CD14-positive monocyte (primary cell): ENCODE measurements around the gene TNNI2. TPM values are rescaled to one million over a fixed set of nuclear protein-coding genes. Genes with fewer than 3 reads are reported as not detected.

Source experiments
- DNase-seq, 3 donors: peaks; one replicate each; pipeline ENCODE4 v3.0.0-alpha.2; 2011 to 2022
- H2AFZ ChIP-seq: 2 replicates; pipeline ENCODE4 v1.6.0; 2012; ENCODE audit warnings: mild to moderate bottlenecking, low read depth, low read length, inconsistent platforms; ENCODE audit not compliant: insufficient read depth, poor library complexity, severe bottlenecking
- H3K27ac ChIP-seq, 2 donors: 1 replicate in 1 of 2; 2 replicates in 1 of 2; pipeline ENCODE4 v1.5.1; 2012 to 2013; ENCODE audit warnings: low read length in 2 of 2, control low read depth in 1 of 2, inconsistent platforms in 1 of 2, low read depth in 1 of 2, mild to moderate bottlenecking in 1 of 2
- H3K27me3 ChIP-seq, 2 donors: one replicate each; pipeline versions ENCODE4 v1.6.0 to v1.6.1; 2011 to 2013; ENCODE audit warnings: low read length in 2 of 2; ENCODE audit not compliant: control insufficient read depth in 2 of 2, insufficient read depth in 2 of 2
- H3K36me3 ChIP-seq, 2 donors: replicated peaks in 1 of 2; 1 replicate in 1 of 2; 2 replicates in 1 of 2; pipeline versions ENCODE4 v1.5.1 to v1.6.1; 2012 to 2013; ENCODE audit warnings: low read length in 2 of 2, control low read depth in 1 of 2, inconsistent platforms in 1 of 2, mild to moderate bottlenecking in 1 of 2; ENCODE audit not compliant: insufficient read depth in 2 of 2, control insufficient read depth in 1 of 2
- H3K4me1 ChIP-seq, 2 donors: 1 replicate in 1 of 2; 2 replicates in 1 of 2; pipeline versions ENCODE4 v1.5.1 to v1.6.1; 2012 to 2013; ENCODE audit warnings: low read length in 2 of 2, control low read depth in 1 of 2, inconsistent platforms in 1 of 2, mild to moderate bottlenecking in 1 of 2, moderate library complexity in 1 of 2; ENCODE audit not compliant: insufficient read depth in 2 of 2, control insufficient read depth in 1 of 2
- H3K4me2 ChIP-seq: replicated peaks from 2 replicates; pipeline ENCODE3; 2012; ENCODE audit warnings: low read length, moderate library complexity, mild to moderate bottlenecking; ENCODE audit not compliant: poor library complexity, severe bottlenecking; ENCODE audit errors: extremely low read depth
- H3K4me3 ChIP-seq, 3 experiments: fragments of 200-600 bp in 1 of 3; sonication (generic) in 1 of 3; replicated peaks in 1 of 3; 1 replicate in 2 of 3; 2 replicates in 1 of 3; pipeline ENCODE4 v1.5.1; 2011 to 2013; ENCODE audit warnings: low read length in 3 of 3, mild to moderate bottlenecking in 3 of 3, control low read depth in 2 of 3, low read depth in 2 of 3, inconsistent platforms in 1 of 3, moderate library complexity in 1 of 3
- H3K79me2 ChIP-seq: 2 replicates; pipeline ENCODE4 v1.6.0; 2012; ENCODE audit warnings: mild to moderate bottlenecking, control low read depth, inconsistent platforms, low read length, moderate library complexity; ENCODE audit not compliant: insufficient read depth
- H3K9ac ChIP-seq: 2 replicates; pipeline ENCODE4 v1.6.0; 2017; ENCODE audit warnings: low read length, mild to moderate bottlenecking; ENCODE audit not compliant: insufficient read depth, poor library complexity, severe bottlenecking
- H3K9me3 ChIP-seq, 2 donors: replicated peaks in 1 of 2; 1 replicate in 1 of 2; 2 replicates in 1 of 2; pipeline versions ENCODE4 v1.5.1 to v1.6.1; 2012 to 2013; ENCODE audit warnings: low read length in 2 of 2, control low read depth in 1 of 2; ENCODE audit not compliant: control insufficient read depth in 1 of 2, insufficient read depth in 1 of 2
- H4K20me1 ChIP-seq: 2 replicates; pipeline ENCODE4 v1.6.0; 2012; ENCODE audit warnings: mild to moderate bottlenecking, low read length, control low read depth, moderate library complexity; ENCODE audit not compliant: insufficient read depth
- H3K27ac Mint-ChIP-seq, 7 donors: one replicate each; pipeline ENCODE4 v1.8.0; 2020; ENCODE audit warnings: mild to moderate bottlenecking in 7 of 7, mixed read lengths in 7 of 7, moderate library complexity in 6 of 7, inconsistent platforms in 2 of 7
- H3K27me3 Mint-ChIP-seq, 3 donors: one replicate each; pipeline ENCODE4 v1.8.0; 2021 to 2022; ENCODE audit warnings: low read depth in 3 of 3, mild to moderate bottlenecking in 3 of 3, mixed read lengths in 3 of 3, moderate library complexity in 3 of 3, inconsistent platforms in 1 of 3
- H3K36me3 Mint-ChIP-seq, 2 donors: one replicate each; pipeline ENCODE4 v1.8.0; 2020; ENCODE audit warnings: mixed read lengths in 2 of 2, inconsistent platforms in 1 of 2, mild to moderate bottlenecking in 1 of 2
- H3K4me1 Mint-ChIP-seq: one replicate; pipeline ENCODE4 v1.8.0; 2020; ENCODE audit warnings: mild to moderate bottlenecking, mixed read lengths
- H3K4me3 Mint-ChIP-seq, 2 donors: one replicate each; pipeline ENCODE4 v1.8.0; 2020; ENCODE audit warnings: mild to moderate bottlenecking in 2 of 2, mixed read lengths in 2 of 2, moderate library complexity in 1 of 2
- H3K9me3 Mint-ChIP-seq, 7 donors: one replicate each; pipeline ENCODE4 v1.8.0; 2020 to 2022; ENCODE audit warnings: mixed read lengths in 7 of 7, mild to moderate bottlenecking in 6 of 7, moderate library complexity in 6 of 7, inconsistent platforms in 2 of 7
- CTCF ChIP-seq: fragments of 200-600 bp; IDR thresholded peaks from one replicate; pipeline ENCODE4 v1.8.0; 2022; ENCODE audit warnings: antibody characterized with exemption, mild to moderate bottlenecking
- whole genome bisulfite sequencing: methylation state at CpG from one replicate; pipeline ENCODE4 v1.1.5; 2013; ENCODE audit warnings: missing lambda C conversion rate; ENCODE audit not compliant: insufficient coverage; 5-methylcytosine and 5-hydroxymethylcytosine counted together
- intact Hi-C, 2 donors: fragments of 100-400 bp; cut with micrococcal nuclease; formaldehyde crosslinking; loops; one replicate each; pipeline versions ENCODE4 v1.15.0 to v1.15.1; 2023
- polyA plus RNA-seq, 3 donors: library from polyadenylated mRNA; depleted of rRNA in 1 of 3; unstranded in 2 of 3; stranded (reverse) in 1 of 3; fragments of 300-500 nt in 2 of 3; fragments of >200 nt in 1 of 3; fragmentation: Illumina TruSeq in 2 of 3; gene quantifications; 1 replicate in 2 of 3; 2 replicates in 1 of 3; pipeline ENCODE4 v1.2.3, GENCODE V29; 2012 to 2021

TNNI2 gene
- polyA plus RNA-seq, 3 donors, result 11.4 to 45.8 (median 11.7) TPM

- Mint-ChIP-seq H3K27me3 (peaks cover 3 to 4% (median 4%) of the 10 kb centered on the region in 3 donors), H3K27ac (peak overlapping the region in 6 of 7 donors; percentile 83 to 96 (median 90)), H3K4me1 (peaks cover 14% of the 10 kb centered on the region), H3K9me3 (no peaks in the 10 kb centered on the region), H3K4me3 (peak overlapping the region; percentile 65 to 69), H3K36me3 (peaks cover 32 to 33% of the 10 kb centered on the region in 2 donors)
- Histone ChIP-seq H3K36me3 (peaks cover 39 to 67% of the 10 kb centered on the region in 2 donors), H3K27me3 (no peaks in the 10 kb centered on the region), H3K9me3 (no peaks in the 10 kb centered on the region), H3K4me1 (peaks cover 42 to 58% of the 10 kb centered on the region in 2 donors), H3K4me3 (peak overlapping the region in 1 of 3 experiments; percentile 57), H3K27ac (peak overlapping the region; percentile 70 to 81), H4K20me1 (peaks cover 99% of the 10 kb centered on the region), H3K9ac (peak overlapping the region; percentile 49), H2AFZ (no peak overlapping the region), H3K79me2 (peaks cover 99% of the 10 kb centered on the region), H3K4me2 (peak overlapping the region; percentile 43)
- no peak for TF ChIP-seq CTCF
- intact Hi-C loops, result loop anchor here (1.0 to 2.0 kb wide), 2 partner anchors 10 to 19 kb away; partner anchors contain the start of gene LSP1 (in 1 of the 2)
- peak; percentile 79 to 84 (median 84) for DNase-seq
- 28% methylated on average over 23 of the region's 27 CpGs for WGBS
Observed at GRCh38 chr11:1863352-1864216, 24.8 kb downstream of the TNNI2 start.

- Histone ChIP-seq H3K9ac (peak overlapping the region; percentile 49), H3K27me3 (no peaks in the 10 kb centered on the region), H3K4me3 (peak overlapping the region in 1 of 3 experiments; percentile 57), H3K27ac (peak overlapping the region; percentile 70 to 81), H3K4me2 (peak overlapping the region; percentile 43), H3K9me3 (no peaks in the 10 kb centered on the region), H3K4me1 (peaks cover 36 to 56% of the 10 kb centered on the region in 2 donors), H2AFZ (no peak overlapping the region), H3K36me3 (peaks cover 40 to 67% of the 10 kb centered on the region in 2 donors), H4K20me1 (peaks cover 99% of the 10 kb centered on the region), H3K79me2 (peaks cover 99% of the 10 kb centered on the region)
- Mint-ChIP-seq H3K27ac (peak overlapping the region in 6 of 7 donors; percentile 79 to 96 (median 88)), H3K4me1 (peaks cover 14% of the 10 kb centered on the region), H3K9me3 (no peaks in the 10 kb centered on the region), H3K36me3 (peaks cover 33 to 39% of the 10 kb centered on the region in 2 donors), H3K4me3 (peak overlapping the region; percentile 65 to 69), H3K27me3 (peaks cover 4% of the 10 kb centered on the region in 3 donors)
- 31% methylated on average over 18 of the region's 18 CpGs for WGBS
- intact Hi-C loops, result no loop called here
- no peak for DNase-seq
- no peak for TF ChIP-seq CTCF
Observed at GRCh38 chr11:1864231-1864630, 25.4 kb downstream of the TNNI2 start.
